DND-41 (cell line): ENCODE measurements around the gene CFAP70.

Source experiments
- ATAC-seq: fragments of 200-7000 bp; cut with Tn5 transposase; 3 replicates; pipeline ENCODE4 v1.9.1; 2021; ENCODE audit warnings: low read depth; ENCODE audit not compliant: insufficient read depth
- DNase-seq: peaks from one replicate; pipeline ENCODE4 v3.0.0-alpha.2; 2020
- H2AFZ ChIP-seq: 2 replicates; pipeline ENCODE4 v1.6.0; 2012; ENCODE audit warnings: low read depth, low read length
- H3K27ac ChIP-seq: 2 replicates; pipeline ENCODE4 v1.5.1; 2012; ENCODE audit warnings: low read length, inconsistent platforms
- H3K27me3 ChIP-seq: fragments of 200-600 bp; sonication (generic); 2 replicates; pipeline ENCODE4 v1.6.0; 2012; ENCODE audit warnings: low read length, mild to moderate bottlenecking, inconsistent platforms; ENCODE audit not compliant: insufficient read depth, poor library complexity
- H3K36me3 ChIP-seq: 2 replicates; pipeline ENCODE4 v1.5.1; 2012; ENCODE audit warnings: low read length, inconsistent platforms; ENCODE audit not compliant: insufficient read depth
- H3K4me1 ChIP-seq: 2 replicates; pipeline ENCODE4 v1.5.1; 2012; ENCODE audit warnings: mild to moderate bottlenecking, low read length; ENCODE audit not compliant: insufficient read depth
- H3K4me2 ChIP-seq: 2 replicates; pipeline ENCODE4 v1.6.0; 2012; ENCODE audit warnings: mild to moderate bottlenecking, moderate library complexity, low read length, inconsistent platforms; ENCODE audit not compliant: insufficient read depth
- H3K4me3 ChIP-seq, 2 experiments: fragments of 200-600 bp in 1 of 2; shearing (Covaris generic) in 1 of 2; 2 replicates each; pipeline ENCODE4 v1.5.1; 2012 to 2016; ENCODE audit warnings: inconsistent platforms in 2 of 2, low read length in 2 of 2, mild to moderate bottlenecking in 2 of 2, low read depth in 1 of 2, moderate library complexity in 1 of 2
- H3K79me2 ChIP-seq: 2 replicates; pipeline ENCODE4 v1.6.0; 2012; ENCODE audit warnings: low read length, inconsistent platforms; ENCODE audit not compliant: insufficient read depth
- H3K9ac ChIP-seq: 2 replicates; pipeline ENCODE4 v1.6.0; 2012; ENCODE audit warnings: low read depth, mild to moderate bottlenecking, inconsistent platforms, low read length, moderate library complexity
- H3K9me3 ChIP-seq: 2 replicates; pipeline ENCODE4 v1.5.1; 2012; ENCODE audit warnings: low read length, moderate library complexity, mild to moderate bottlenecking, inconsistent platforms; ENCODE audit not compliant: insufficient read depth, severe bottlenecking
- H4K20me1 ChIP-seq: 2 replicates; pipeline ENCODE4 v1.6.0; 2012; ENCODE audit warnings: low read length; ENCODE audit not compliant: insufficient read depth
- CTCF ChIP-seq: IDR thresholded peaks from 2 replicates; pipeline ENCODE4 v1.5.1; 2012; ENCODE audit warnings: borderline replicate concordance, low read length, moderate library complexity, mild to moderate bottlenecking; ENCODE audit not compliant: poor library complexity, severe bottlenecking; ENCODE audit errors: extremely low read depth
- EZH2 ChIP-seq: IDR thresholded peaks from 3 replicates; pipeline ENCODE4 v1.6.1; 2012; ENCODE audit warnings: borderline replicate concordance, low read depth, mild to moderate bottlenecking, moderate library complexity, low read length, inconsistent platforms; ENCODE audit not compliant: severe bottlenecking

CFAP70 gene

GRCh38 chr10:73226663-73227062 is 132.0 kb downstream of the CFAP70 start:
- Histone ChIP-seq H3K36me3 (peaks cover 11% of the 10 kb centered on the region; the same call in 1 of the 2 replicates), H3K4me1 (no peaks in the 10 kb centered on the region), H2AFZ (no peak overlapping the region), H3K4me2 (no peak overlapping the region), H3K27ac (no peak overlapping the region), H3K27me3 (no peaks in the 10 kb centered on the region), H3K9ac (no peak overlapping the region), H3K79me2 (no peaks in the 10 kb centered on the region), H4K20me1 (no peaks in the 10 kb centered on the region), H3K9me3 (no peaks in the 10 kb centered on the region), H3K4me3 (no peak overlapping the region)
- TF ChIP-seq CTCF (no peak), EZH2 (no peak)
- no peak for ATAC-seq
- no peak for DNase-seq

DNA sequence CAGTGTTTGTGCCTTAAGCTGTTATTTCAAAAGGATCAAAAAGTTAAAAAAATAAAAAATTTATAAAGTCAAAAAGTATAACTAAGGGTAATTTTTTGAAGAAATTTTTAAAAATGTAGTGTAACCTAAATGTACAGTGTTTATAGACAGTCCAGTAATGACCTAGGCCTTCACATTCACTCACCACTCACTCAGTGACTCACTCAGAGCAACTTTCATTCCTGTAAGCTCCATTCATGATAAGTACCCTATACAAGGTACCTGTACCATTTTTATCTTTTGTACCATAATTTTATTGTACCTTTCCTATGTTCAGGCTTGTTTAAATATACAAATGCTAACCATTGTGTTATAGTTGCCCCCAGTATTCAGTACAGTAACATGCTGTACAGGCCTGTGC is 133.1 kb downstream of the CFAP70 start:
- no peaks in the 10 kb centered on the region for H4K20me1 ChIP-seq
- H3K9me3 ChIP-seq: no peaks in the 10 kb centered on the region
- peaks cover 3% of the 10 kb centered on the region; the same call in 1 of the 2 replicates for H3K36me3 ChIP-seq
- H3K9ac ChIP-seq: no peak overlapping the region
- no peaks in the 10 kb centered on the region for H3K79me2 ChIP-seq
- no peak overlapping the region for H3K4me3 ChIP-seq
- no peak for TF ChIP-seq CTCF
- TF ChIP-seq EZH2: no peak
- no peak overlapping the region for H3K27ac ChIP-seq
- H3K27me3 ChIP-seq: no peaks in the 10 kb centered on the region
- ATAC-seq: no peak
- H3K4me2 ChIP-seq: no peak overlapping the region
- no peaks in the 10 kb centered on the region for H3K4me1 ChIP-seq
- no peak for DNase-seq
- no peak overlapping the region for H2AFZ ChIP-seq

GRCh38 chr10:73220989-73221388 is 137.7 kb downstream of the CFAP70 start:
- DNase-seq: no peak
- Histone ChIP-seq H2AFZ (no peak overlapping the region), H3K4me1 (no peaks in the 10 kb centered on the region), H3K4me2 (no peak overlapping the region), H4K20me1 (no peaks in the 10 kb centered on the region), H3K9me3 (no peaks in the 10 kb centered on the region), H3K27me3 (no peaks in the 10 kb centered on the region), H3K27ac (no peak overlapping the region), H3K36me3 (peaks cover 18% of the 10 kb centered on the region; the same call in 1 of the 2 replicates), H3K79me2 (no peaks in the 10 kb centered on the region), H3K9ac (no peak overlapping the region), H3K4me3 (no peak overlapping the region)
- TF ChIP-seq EZH2 (no peak), CTCF (no peak)
- no peak for ATAC-seq

GRCh38 chr10:73219384-73219783 is 139.3 kb downstream of the CFAP70 start:
- no peaks in the 10 kb centered on the region for H3K79me2 ChIP-seq
- no peak for DNase-seq
- H3K4me1 ChIP-seq: no peaks in the 10 kb centered on the region
- TF ChIP-seq EZH2: no peak
- no peak for TF ChIP-seq CTCF
- H2AFZ ChIP-seq: no peak overlapping the region
- ATAC-seq: no peak
- H3K4me2 ChIP-seq: no peak overlapping the region
- no peak overlapping the region for H3K4me3 ChIP-seq
- H3K27me3 ChIP-seq: no peaks in the 10 kb centered on the region
- H3K9me3 ChIP-seq: no peaks in the 10 kb centered on the region
- H3K9ac ChIP-seq: no peak overlapping the region
- H3K27ac ChIP-seq: no peak overlapping the region
- H4K20me1 ChIP-seq: no peaks in the 10 kb centered on the region
- H3K36me3 ChIP-seq: peaks cover 18% of the 10 kb centered on the region; the same call in 1 of the 2 replicates
